ENCODE data around the gene NFATC2.

DNA sequence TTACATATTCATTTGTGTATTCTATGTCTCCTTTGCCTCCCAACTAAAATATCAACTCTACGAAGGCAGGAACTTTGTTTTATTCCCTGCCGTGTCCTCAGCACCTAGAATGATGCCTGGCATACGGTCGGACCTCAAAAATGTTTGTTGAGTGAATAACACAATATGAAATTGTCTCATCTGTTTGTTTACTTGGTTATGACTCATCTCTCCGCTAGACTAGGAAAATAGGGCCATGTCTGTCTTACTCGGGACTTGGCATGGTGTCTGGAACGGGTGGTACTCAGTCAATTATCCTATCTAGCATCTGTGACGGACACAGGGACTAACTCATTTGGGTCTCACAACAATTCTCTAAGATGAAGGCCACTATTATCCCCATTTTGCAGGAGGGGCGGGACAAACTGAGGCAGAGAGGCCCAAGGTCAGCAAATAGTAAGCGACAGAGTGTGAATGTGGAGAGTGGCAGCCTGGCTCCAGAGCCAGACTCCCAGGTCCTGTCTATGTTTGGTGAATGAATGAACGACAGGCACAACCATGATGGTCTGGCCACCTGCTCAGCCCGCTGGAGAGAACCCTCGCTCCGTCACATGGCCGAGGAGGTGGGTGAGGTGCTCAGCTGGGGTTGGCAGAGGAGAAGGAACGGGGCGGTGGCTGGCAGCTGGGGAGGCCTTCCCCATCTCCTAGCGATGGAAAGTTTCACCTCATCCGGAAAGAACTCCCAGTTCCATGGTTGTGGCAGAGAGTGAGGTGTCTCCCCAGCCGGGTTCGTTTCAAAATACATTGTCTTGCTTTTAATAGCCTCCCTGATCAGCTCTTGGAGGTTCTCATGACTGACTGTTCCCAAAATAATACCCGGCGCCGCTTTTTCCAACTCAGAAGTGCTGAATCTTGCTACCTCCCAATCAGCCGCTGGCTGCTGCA lies 27.6 kb upstream of the NFATC2 start:
- TF ChIP-seq CTCF (IDR thresholded peaks at IDR 0.05 in 4 of 5, conservative IDR thresholded peaks at IDR 0.05 in 1 of 5) (no peak), POLR2A (IDR thresholded peaks at IDR 0.05) (peak; percentile 26 to 29)
